HG03097 (cell line): ENCODE results near the gene SH3BGR.

ENCODE experiments used
- ATAC-seq: cut with Tn5 transposase; IDR thresholded peaks from one replicate; pipeline ENCODE4 v1.9.1; 2021; ENCODE audit not compliant: unreplicated experiment, low FRiP score

SH3BGR gene

GRCh38 chr21:39510240-39510639 is 58.5 kb downstream of the SH3BGR start:
- no peak for ATAC-seq

- ATAC-seq, result no peak
Observed at GRCh38 chr21:39511102-39511501, 59.3 kb downstream of the SH3BGR start.

GRCh38 chr21:39513735-39514134 is 62.0 kb downstream of the SH3BGR start:
- no peak for ATAC-seq

GRCh38 chr21:39515684-39516472 is 64.1 kb downstream of the SH3BGR start:
- no peak for ATAC-seq

- no peak for ATAC-seq
Observed at GRCh38 chr21:39518055-39518846, 66.5 kb downstream of the SH3BGR start.

GRCh38 chr21:39518847-39519210 is 67.1 kb downstream of the SH3BGR start:
- no peak for ATAC-seq

GRCh38 chr21:39519835-39520234 is 68.1 kb downstream of the SH3BGR start:
- ATAC-seq, result no peak

- no peak for ATAC-seq
Observed at GRCh38 chr21:39523399-39523798, 71.6 kb downstream of the SH3BGR start.

GRCh38 chr21:39523915-39524314 is 72.1 kb downstream of the SH3BGR start:
- no peak for ATAC-seq

GRCh38 chr21:39525129-39525528 is 73.4 kb downstream of the SH3BGR start:
- ATAC-seq, result no peak

- ATAC-seq, result no peak
Observed at GRCh38 chr21:39525601-39526000, 73.8 kb downstream of the SH3BGR start.

GRCh38 chr21:39527067-39527595 is 75.4 kb downstream of the SH3BGR start:
- ATAC-seq, result no peak

GRCh38 chr21:39527664-39528381 is 76.1 kb downstream of the SH3BGR start:
- ATAC-seq, result no peak

- ATAC-seq, result no peak
Observed at GRCh38 chr21:39529026-39529425, 77.3 kb downstream of the SH3BGR start.

GRCh38 chr21:39531064-39531463 is 79.3 kb downstream of the SH3BGR start:
- no peak for ATAC-seq

- ATAC-seq, result no peak
Observed at GRCh38 chr21:39531840-39532239, 80.1 kb downstream of the SH3BGR start.

- no peak for ATAC-seq
Observed at GRCh38 chr21:39533545-39534380, 82.0 kb downstream of the SH3BGR start.

- no peak for ATAC-seq
Observed at GRCh38 chr21:39535646-39536437, 84.1 kb downstream of the SH3BGR start.

- no peak for ATAC-seq
Observed at GRCh38 chr21:39536835-39537234, 85.1 kb downstream of the SH3BGR start.
